HG02981 (cell line): Measurements from ENCODE around the gene RPL21.
"Not testable (repeated sequence)": the region's sequence is repeated elsewhere in the genome, so short reads cannot be mapped to it uniquely, and the experiment has no call there.

Source experiments
- ATAC-seq: cut with Tn5 transposase; IDR thresholded peaks from one replicate; pipeline ENCODE4 v1.9.1; 2021; ENCODE audit warnings: mild to moderate bottlenecking, moderate library complexity; ENCODE audit not compliant: unreplicated experiment

Gene RPL21

DNA sequence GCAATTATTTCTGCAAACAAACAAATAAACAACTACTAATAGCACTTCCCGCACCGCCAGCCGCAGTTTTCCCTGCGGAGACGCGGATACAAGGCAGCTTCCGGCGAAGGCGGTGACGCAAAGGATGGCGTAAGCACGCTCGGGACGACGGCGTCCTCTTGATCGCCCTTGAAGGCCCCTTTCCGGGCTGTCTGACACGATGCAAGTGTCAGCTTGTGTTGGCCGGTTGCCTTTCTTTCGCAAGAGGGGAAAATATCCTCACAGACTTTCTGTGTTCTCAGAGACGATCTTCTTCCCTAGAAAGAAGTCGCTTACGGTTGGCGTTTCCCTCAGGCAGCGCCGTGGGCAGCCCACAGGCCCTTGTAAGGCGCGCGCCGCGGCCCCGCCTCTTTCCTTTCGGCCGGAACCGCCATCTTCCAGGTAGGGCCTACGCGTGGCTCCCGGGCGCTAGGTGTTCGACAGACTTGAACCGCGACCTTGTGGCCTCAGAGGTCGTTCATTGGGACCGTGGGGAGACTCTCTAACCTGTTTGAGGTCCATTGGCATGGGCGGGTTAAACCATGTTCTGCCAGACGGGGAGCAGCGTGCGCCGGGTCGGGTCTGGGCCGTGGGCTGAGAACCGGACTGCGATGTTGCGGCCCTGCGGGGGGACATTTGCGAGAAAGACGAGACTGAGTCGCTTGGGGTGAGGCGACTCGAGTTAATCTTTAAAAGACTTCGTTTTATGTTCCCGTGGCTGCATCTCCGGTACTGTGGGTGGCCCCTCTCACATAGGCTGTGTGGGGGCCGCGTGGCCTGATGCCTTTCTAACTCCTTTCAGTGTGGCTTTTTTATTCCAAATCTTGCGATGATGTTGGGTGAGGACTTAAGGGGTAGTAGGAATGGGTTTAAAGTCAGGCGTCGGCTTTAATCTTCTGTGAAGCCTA, at the start of gene RPL21:
Gene RPL21, plus strand, starts transcription at position 393 of the 926 bp plus-strand sequence. CDS start 2,219 bp downstream, outside the sequence.
- peak; percentile 93 for ATAC-seq

DNA sequence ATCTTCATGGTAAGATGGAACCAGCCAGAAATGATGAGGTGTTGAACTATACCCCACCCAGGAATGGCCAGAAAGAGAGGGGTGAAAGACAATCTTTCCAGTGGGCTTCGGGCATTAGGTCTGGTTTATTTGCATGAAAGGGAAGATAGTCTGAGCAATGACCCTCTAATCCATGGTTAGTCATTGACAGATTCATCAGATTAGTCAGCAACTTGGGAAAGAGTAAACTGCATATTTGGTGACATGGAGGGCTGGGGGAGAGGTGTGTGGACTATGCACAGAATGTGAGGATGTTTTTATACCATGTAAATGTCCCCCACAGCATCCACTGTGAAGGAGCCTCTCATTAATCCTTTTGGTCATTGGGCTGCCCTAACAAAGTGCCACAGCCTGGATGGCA, 49.7 kb upstream of the RPL21 start:
- ATAC-seq: no peak

DNA sequence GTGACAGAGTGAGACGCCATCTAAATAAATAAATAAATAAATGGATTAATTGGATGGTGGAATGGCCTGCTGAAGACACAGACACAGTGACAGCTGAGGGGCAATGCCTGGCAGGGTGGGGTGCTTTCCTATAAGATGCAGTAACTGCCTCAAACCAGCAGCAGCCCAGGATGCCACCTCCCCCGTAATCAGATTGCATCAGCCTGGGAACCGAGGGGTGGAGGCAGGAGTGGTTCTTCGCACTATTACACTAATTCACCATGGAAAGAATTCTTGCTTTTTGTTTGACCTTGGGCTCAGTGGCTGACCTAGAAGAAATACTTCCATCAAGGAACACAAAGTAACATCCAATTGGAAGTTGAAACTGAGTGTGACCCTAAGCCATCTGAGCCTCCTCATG, 48.2 kb upstream of the RPL21 start:
- ATAC-seq: no peak

DNA sequence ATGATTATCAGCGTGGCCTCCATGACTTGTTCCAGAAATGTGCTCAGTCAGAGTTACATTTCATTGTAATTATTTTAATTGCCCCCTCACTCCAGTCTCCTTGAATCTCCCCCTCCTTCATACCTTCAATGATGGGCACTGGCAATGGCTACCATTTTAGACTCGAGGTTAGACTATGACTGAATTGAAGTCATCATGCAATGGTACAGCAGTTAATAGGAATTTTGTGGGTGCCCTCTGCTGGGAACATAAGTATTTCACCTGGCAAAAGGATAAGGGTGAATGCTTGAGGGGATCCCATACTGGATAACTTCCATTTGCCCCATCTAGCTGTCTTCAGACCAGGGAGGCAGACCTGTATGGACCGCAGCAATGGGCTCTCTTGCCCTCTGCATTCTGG, 47.5 kb upstream of the RPL21 start:
- ATAC-seq: no peak

- ATAC-seq: no peak
These were observed 42.8 kb upstream of the RPL21 start for GRCh38 chr13:27208514-27208913.

DNA sequence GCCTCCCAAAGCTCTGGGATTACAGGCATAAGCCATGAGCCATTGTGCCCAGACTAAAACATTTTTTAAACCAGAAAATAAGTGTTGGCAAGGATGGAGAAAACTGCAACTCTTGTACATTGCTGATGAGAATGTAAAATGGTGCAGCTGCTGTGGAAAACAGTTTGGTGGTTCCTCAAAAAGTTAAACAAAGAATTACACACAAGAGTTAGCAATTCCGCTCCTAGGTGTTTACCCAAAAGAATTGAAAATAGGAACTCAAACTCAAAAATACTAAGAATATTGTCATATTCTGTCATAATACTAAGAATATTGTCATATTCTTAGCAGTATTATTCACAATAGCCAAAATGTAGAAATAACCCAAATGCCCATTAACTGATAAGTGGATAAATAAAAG, 40.1 kb upstream of the RPL21 start:
- ATAC-seq: no peak

- ATAC-seq: no peak
These were observed 39.5 kb upstream of the RPL21 start for GRCh38 chr13:27211771-27212364.

DNA sequence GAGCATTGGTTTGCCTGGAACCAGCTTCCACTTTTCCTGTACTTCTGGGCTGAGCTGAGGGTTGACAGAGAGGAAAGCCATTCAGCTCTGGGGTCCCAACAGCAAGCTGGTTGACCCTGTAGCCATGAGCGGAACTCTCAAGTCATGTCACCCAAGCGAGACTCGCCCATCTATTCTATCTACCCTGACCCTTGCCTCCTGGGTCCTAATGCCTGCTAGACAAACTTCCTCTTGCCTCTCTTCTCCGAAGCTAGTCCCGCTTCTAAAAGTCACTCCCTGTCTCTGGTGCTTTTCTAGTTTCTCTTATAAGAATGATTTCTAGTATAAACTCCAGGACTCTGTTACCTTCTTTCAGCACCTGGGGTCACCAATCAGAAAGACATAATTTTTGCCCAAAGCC, 38.0 kb upstream of the RPL21 start:
- ATAC-seq: not testable (repeated sequence)

GRCh38 chr13:27217791-27218190, 33.6 kb upstream of the RPL21 start:
- not testable (repeated sequence) for ATAC-seq

- not testable (repeated sequence) for ATAC-seq
These were observed 32.5 kb upstream of the RPL21 start for GRCh38 chr13:27218861-27219260.

- no peak for ATAC-seq
These were observed 31.7 kb upstream of the RPL21 start for GRCh38 chr13:27219611-27220010.

DNA sequence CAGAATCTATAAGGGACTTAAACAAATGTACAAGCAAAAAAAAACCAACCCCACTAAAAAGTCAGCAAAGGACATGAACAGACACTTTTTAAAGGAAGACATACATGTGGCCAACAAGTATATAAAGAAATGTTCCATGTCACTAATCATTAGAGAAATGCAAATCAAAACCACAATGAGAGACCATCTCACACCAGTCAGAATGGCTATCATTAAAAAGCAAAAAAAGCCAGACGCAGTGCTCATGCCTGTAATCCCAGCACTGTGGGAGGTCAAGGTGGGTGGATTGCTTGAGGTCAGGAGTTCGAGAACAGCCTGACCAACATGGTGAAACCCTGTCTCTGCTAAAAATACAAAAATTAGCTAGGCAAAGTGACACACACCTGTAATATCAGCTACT, 29.3 kb upstream of the RPL21 start:
- ATAC-seq: not testable (repeated sequence)

DNA sequence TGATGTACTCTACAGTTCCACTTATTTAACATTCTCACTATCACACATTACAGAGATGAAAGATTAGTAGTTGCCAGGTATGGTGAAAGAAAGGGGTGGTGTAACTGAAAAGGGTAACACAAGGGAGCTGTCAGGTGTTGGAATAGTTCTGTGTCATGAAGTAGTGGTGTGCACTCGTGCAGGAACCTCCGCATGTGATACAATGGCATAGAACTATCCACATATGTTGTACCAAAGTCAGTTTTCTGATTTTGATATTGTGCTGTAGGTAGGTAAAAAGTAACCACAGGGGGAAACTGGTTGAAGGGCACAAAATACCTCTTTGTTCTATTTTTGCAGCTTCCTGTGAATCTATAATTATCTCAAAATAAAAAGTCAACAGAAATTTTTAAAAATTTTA, 24.4 kb upstream of the RPL21 start:
- no peak for ATAC-seq

GRCh38 chr13:27228131-27228530, 23.2 kb upstream of the RPL21 start:
- ATAC-seq: no peak

DNA sequence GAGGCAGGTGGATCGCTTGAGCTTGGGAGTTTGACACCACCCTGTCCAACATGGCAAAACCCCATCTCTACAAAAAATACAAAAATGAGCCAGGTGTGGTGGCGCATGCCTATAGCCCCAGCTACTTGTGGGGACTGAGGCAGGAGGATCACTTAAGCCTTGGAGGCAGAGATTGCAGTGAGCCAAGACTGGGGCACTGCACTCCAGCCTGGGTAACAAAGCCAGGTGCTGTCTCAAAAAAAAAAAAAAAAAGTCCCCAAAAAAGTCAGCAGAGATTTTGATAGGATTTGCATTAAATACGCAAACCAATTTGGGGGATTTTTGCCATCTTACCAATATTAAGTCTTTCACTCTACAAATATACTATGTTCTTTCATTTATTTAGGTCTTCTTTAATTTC, 21.7 kb upstream of the RPL21 start:
- no peak for ATAC-seq

GRCh38 chr13:27233964-27234363, 17.4 kb upstream of the RPL21 start:
- no peak for ATAC-seq

DNA sequence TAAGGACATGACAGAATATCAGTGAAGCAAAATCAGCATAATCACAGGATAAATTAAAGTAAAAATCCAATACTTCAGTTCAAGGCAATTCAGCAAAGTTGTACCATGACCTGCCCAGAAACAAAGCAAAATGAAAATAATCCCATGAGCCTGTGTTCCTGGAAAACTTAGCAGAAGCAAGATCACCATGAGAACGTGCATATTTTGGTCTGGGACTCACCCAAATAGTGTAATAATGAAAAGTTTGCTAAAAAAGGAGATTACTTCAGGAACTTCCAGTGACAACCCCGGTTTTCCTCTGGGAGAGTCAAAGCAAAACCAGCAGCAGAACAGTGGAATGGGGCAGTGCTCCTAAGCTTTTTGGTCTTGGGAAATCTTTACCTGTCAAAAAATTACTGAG, 14.9 kb upstream of the RPL21 start:
- no peak for ATAC-seq

DNA sequence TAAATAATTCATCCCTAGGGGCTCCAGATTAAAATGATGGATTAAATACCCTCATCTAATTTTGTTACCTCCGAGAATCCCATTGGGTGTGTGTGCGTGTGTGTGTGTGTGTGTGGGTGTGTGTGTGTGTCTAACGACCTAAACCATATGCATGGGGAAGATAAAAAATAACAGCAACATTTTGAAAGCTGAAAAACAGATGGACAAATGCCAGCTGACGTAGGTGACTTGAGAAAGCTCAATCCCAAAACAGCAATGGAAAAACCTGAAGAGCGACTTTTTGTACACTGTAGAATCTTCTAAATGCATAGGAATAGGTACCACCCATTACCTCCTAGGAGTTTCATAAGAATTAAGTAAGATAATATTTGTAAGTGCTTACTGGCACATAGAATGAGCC, 8.7 kb upstream of the RPL21 start:
- ATAC-seq: no peak

GRCh38 chr13:27245610-27246009, 5.7 kb upstream of the RPL21 start:
- ATAC-seq: no peak

GRCh38 chr13:27250833-27251165, 559 bp upstream of the RPL21 start:
- peak; percentile 4 for ATAC-seq

- ATAC-seq: no peak
These were observed 1.1 kb downstream of the RPL21 start for GRCh38 chr13:27252467-27252866.

DNA sequence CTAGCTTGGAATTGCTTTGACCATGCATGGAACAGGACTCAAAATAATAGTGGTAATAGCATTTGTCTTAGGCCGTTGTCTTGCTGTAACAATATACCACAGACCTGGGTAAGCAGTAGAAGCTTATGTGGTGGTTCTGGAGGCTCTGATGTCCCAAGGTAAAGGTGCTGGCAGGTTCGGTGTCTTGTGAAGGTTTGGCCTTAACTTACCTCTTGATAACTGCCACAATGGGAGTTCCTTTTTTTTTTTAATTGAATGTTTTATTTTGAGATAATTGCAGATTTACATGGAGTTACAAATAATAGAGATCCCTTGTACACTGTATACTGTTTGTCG, 5.8 kb downstream of the RPL21 start:
- ATAC-seq: no peak
